Endothelial cell of umbilical vein (primary cell): Measurements from ENCODE around the gene PAX3. TPM values are rescaled to one million over a fixed set of nuclear protein-coding genes. Genes with fewer than 3 reads are reported as not detected.

ENCODE experiments used
- BruUV-seq: library from RNA; stranded (reverse); fragments of 400-500 nt; replicated peaks from 2 replicates; lab custom pipeline; 2021; lab: Mats Ljungman, UMichigan
- CTCF ChIA-PET: fragments of 300-600, 350-600 bp; sonication (Branson Sonifier 250); formaldehyde crosslinking; loops from one replicate; lab custom pipeline; 2021; ENCODE audit warnings: antibody characterized with exemption, inconsistent platforms; lab: Charles Lee
- POLR2A ChIA-PET: fragments of 300-600, 350-600 bp; sonication (Branson Sonifier 250); formaldehyde crosslinking; loops from one replicate; lab custom pipeline; 2021; ENCODE audit warnings: antibody characterized with exemption, inconsistent platforms; lab: Charles Lee
- DNase-seq: peaks from one replicate; pipeline ENCODE4 v3.0.0-alpha.2; 2011; ENCODE audit warnings: low read depth, low spot score
- FAIRE-seq: peaks from 2 replicates; lab custom pipeline; 2011; peaks lifted over from hg19 to GRCh38; lab: Jason Lieb, UNC
- H2AFZ ChIP-seq: 2 replicates; pipeline ENCODE4 v1.6.0; 2012; ENCODE audit warnings: low read depth, low read length, control low read depth, inconsistent platforms
- H3K27ac ChIP-seq: 2 replicates; pipeline ENCODE4 v1.5.1; 2011; ENCODE audit warnings: low read depth, mild to moderate bottlenecking, control low read depth, low read length, moderate library complexity; ENCODE audit not compliant: insufficient read depth
- H3K27me3 ChIP-seq, 2 experiments: 2 replicates each; pipeline versions ENCODE4 v1.6.0 to v1.6.1; 2011; ENCODE audit warnings: low read length in 2 of 2, mixed read lengths in 1 of 2; ENCODE audit not compliant: control insufficient read depth in 2 of 2, insufficient read depth in 2 of 2
- H3K36me3 ChIP-seq, 2 experiments: 2 replicates in 1 of 2; 3 replicates in 1 of 2; pipeline ENCODE4 v1.5.1; 2011; ENCODE audit warnings: low read length in 2 of 2, mild to moderate bottlenecking in 1 of 2, moderate library complexity in 1 of 2; ENCODE audit not compliant: control insufficient read depth in 2 of 2, insufficient read depth in 2 of 2; ENCODE audit errors: extremely low read depth in 1 of 2
- H3K4me1 ChIP-seq: 3 replicates; pipeline ENCODE4 v1.5.1; 2011; ENCODE audit warnings: mild to moderate bottlenecking, low read length; ENCODE audit not compliant: control insufficient read depth, insufficient read depth; ENCODE audit errors: extremely low read depth
- H3K4me2 ChIP-seq: 2 replicates; pipeline ENCODE4 v1.6.1; 2011; ENCODE audit warnings: low read length, control low read depth, mixed read lengths; ENCODE audit not compliant: insufficient read depth
- H3K4me3 ChIP-seq, 3 experiments: fragments of 200-600 bp in 1 of 3; sonication (generic), shearing (Covaris generic) in 1 of 3; replicated peaks in 1 of 3; 2 replicates each; pipeline ENCODE4 v1.5.1; 2011 to 2016; ENCODE audit warnings: control low read depth in 3 of 3, low read length in 3 of 3, mild to moderate bottlenecking in 2 of 3, inconsistent platforms in 1 of 3, low read depth in 1 of 3, moderate library complexity in 1 of 3; ENCODE audit not compliant: insufficient read depth in 1 of 3
- H3K79me2 ChIP-seq: 2 replicates; pipeline ENCODE4 v1.6.0; 2012; ENCODE audit warnings: low read length, inconsistent platforms; ENCODE audit not compliant: control insufficient read depth, insufficient read depth
- H3K9ac ChIP-seq: replicated peaks from 2 replicates; pipeline ENCODE3; 2011; ENCODE audit warnings: low read length, control low read depth; ENCODE audit not compliant: insufficient read depth; ENCODE audit errors: extremely low read depth
- H3K9me1 ChIP-seq: replicated peaks from 3 replicates; pipeline ENCODE4 v1.6.0; 2011; ENCODE audit warnings: mild to moderate bottlenecking, low read length; ENCODE audit not compliant: control insufficient read depth, insufficient read depth; ENCODE audit errors: extremely low read depth
- H3K9me3 ChIP-seq: replicated peaks from 2 replicates; pipeline ENCODE4 v1.5.1; 2012; ENCODE audit warnings: low read length, inconsistent platforms; ENCODE audit not compliant: control insufficient read depth, insufficient read depth
- H4K20me1 ChIP-seq: replicated peaks from 2 replicates; pipeline ENCODE3; 2011; ENCODE audit warnings: mild to moderate bottlenecking, low read length; ENCODE audit not compliant: control insufficient read depth, insufficient read depth; ENCODE audit errors: extremely low read depth
- CTCF ChIP-seq, 2 donors: IDR thresholded peaks; 1 replicate in 1 of 2; 2 replicates in 1 of 2; pipeline ENCODE4 v1.5.1; 2011; ENCODE audit warnings: low read length in 2 of 2, mild to moderate bottlenecking in 2 of 2, moderate library complexity in 2 of 2, control low read depth in 1 of 2, inconsistent platforms in 1 of 2, low read depth in 1 of 2; ENCODE audit not compliant: insufficient read depth in 1 of 2; ENCODE audit errors: extremely low read depth in 1 of 2
- EZH2 ChIP-seq: IDR thresholded peaks from 2 replicates; pipeline ENCODE4 v1.6.1; 2012; ENCODE audit warnings: borderline replicate concordance, low read depth, mild to moderate bottlenecking, moderate library complexity, low read length, inconsistent platforms; ENCODE audit not compliant: severe bottlenecking
- FOS ChIP-seq: IDR thresholded peaks from 2 replicates; pipeline ENCODE4 v1.6.1; 2011; ENCODE audit warnings: mild to moderate bottlenecking, low read length, moderate library complexity, borderline replicate concordance; ENCODE audit not compliant: insufficient read depth
- GATA2 ChIP-seq: IDR thresholded peaks from 2 replicates; pipeline ENCODE4 v1.7.0; 2011; ENCODE audit warnings: low read depth, mild to moderate bottlenecking, moderate library complexity, mixed read lengths, low read length; ENCODE audit not compliant: insufficient read length, insufficient read depth
- JUN ChIP-seq: IDR thresholded peaks from 2 replicates; pipeline ENCODE4 v1.6.1; 2011; ENCODE audit warnings: borderline replicate concordance, low read depth; ENCODE audit not compliant: insufficient read length, insufficient read depth
- MAX ChIP-seq: IDR thresholded peaks from 2 replicates; pipeline ENCODE4 v1.6.1; 2011; ENCODE audit not compliant: insufficient read depth, insufficient read length
- MYC ChIP-seq: IDR thresholded peaks from one replicate; pipeline ENCODE4 v1.6.1; 2011; ENCODE audit warnings: mild to moderate bottlenecking, low read depth, low read length
- POLR2A ChIP-seq: IDR thresholded peaks from 2 replicates; pipeline ENCODE4 v1.6.1; 2012; ENCODE audit warnings: low read depth, mild to moderate bottlenecking, control low read depth, low read length
- POLR2AphosphoS5 ChIP-seq: IDR thresholded peaks from 2 replicates; pipeline ENCODE4 v1.6.1; 2012; ENCODE audit warnings: low read depth, mild to moderate bottlenecking, control low read depth, low read length, moderate library complexity; ENCODE audit not compliant: insufficient read depth
- dilution Hi-C: fragments of 300-500 bp; cut with MboI; formaldehyde crosslinking; loops from one replicate; pipeline ENCODE4 v1.15.0; 2019; ENCODE audit warnings: low sequenced_read_pairs; ENCODE audit not compliant: extremely low pct_ligation_motif_present
- intact Hi-C: fragments of 100-400 bp; cut with micrococcal nuclease; formaldehyde crosslinking; loops from one replicate; pipeline ENCODE4 v1.10.0; 2022
- polyA plus RNA-seq, 4 experiments: library from polyadenylated mRNA; depleted of rRNA in 3 of 4; stranded (reverse) in 3 of 4; unstranded in 1 of 4; fragments of >200 nt; gene quantifications; 2 replicates each; pipeline versions ENCODE4 v1.2.1 to v1.2.3, GENCODE V29; 2011 to 2012; ENCODE audit warnings: missing spikeins in 1 of 4
- total RNA-seq: library from RNA; stranded (reverse); gene quantifications from 2 replicates; pipeline ENCODE4 v1.2.3, GENCODE V29; 2021

Gene PAX3
- total and polyA plus RNA-seq, 2 donors (not counting 3 experiments of a cell fraction or from before 2014, with no cell fraction given) = not detected

- dilution Hi-C loops (no loop called here), intact Hi-C loops (loop anchor here (2.0 kb wide), 1 partner anchor 14 kb away; no protein-coding TSS in a partner anchor)
- peaks cover 76 to 93% of the 10 kb centered on the region in 2 experiments for H3K27me3 ChIP-seq
- H3K4me1 ChIP-seq = no peaks in the 10 kb centered on the region
- no peaks in the 10 kb centered on the region for H3K36me3 ChIP-seq
- H3K79me2 ChIP-seq = no peaks in the 10 kb centered on the region
- POLR2A ChIA-PET = no interaction called here
- no peaks in the 10 kb centered on the region for H3K9me3 ChIP-seq
- no TSS peak for BruUV-seq
- FAIRE-seq (no peak), DNase-seq (no peak)
- TF ChIP-seq JUN = no peak
- no peak for TF ChIP-seq GATA2
- TF ChIP-seq EZH2 = no peak
- TF ChIP-seq POLR2A = no peak
- TF ChIP-seq CTCF (IDR thresholded peaks at IDR 0.05; ENCODE audit: extremely low read depth in 1 of 2, insufficient read depth in 1 of 2, low read depth in 1 of 2, low read length in 2 of 2) = no peak
- TF ChIP-seq FOS = no peak
- TF ChIP-seq MYC = no peak
- no peak for TF ChIP-seq POLR2AphosphoS5
- no peak for TF ChIP-seq MAX
- H3K4me3 ChIP-seq = no peak overlapping the region
- CTCF ChIA-PET = no interaction called here
- no peak overlapping the region for H3K27ac ChIP-seq
- no peak overlapping the region for H3K4me2 ChIP-seq
- H3K9ac ChIP-seq = no peak overlapping the region
- H3K9me1 ChIP-seq = no peaks in the 10 kb centered on the region
- H4K20me1 ChIP-seq = no peaks in the 10 kb centered on the region
- H2AFZ ChIP-seq = no peak overlapping the region
Observed at GRCh38 chr2:222290401-222290735, 8.4 kb downstream of the PAX3 start.
